ENCODE data around the gene RFX6. TPM values are rescaled to one million over a fixed set of nuclear protein-coding genes. Genes with fewer than 3 reads are reported as not detected.

RFX6 gene
- total RNA-seq, 1 experiment from 2014 or later, result 1.3 TPM

DNA sequence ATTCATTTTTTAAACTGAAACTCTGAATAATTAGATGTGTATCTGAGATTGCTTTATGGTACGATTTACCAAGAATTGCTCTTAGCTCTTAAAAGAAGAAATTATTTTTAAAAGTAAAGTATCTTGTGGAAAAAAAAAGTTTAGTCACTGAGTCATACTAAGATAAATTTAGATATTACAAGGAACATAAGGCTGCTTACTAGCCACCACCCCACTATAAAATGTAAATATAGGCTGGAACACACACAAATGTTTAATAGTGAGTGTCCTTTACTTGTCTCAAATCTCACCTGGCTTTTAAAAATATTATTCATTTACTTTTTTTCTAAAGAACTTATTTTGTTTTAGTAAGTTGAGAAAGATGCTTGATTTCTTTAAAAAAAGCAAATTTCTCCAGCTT is 17.6 kb downstream of the RFX6 start:
- BruUV-seq (replicated peaks), result no TSS peak
- Mint-ChIP-seq H3K4me3 (ENCODE audit: unreplicated experiment) (no peak overlapping the region), H3K36me3 (ENCODE audit: insufficient read depth, unreplicated experiment) (no peaks in the 10 kb centered on the region), H3K9me3 (ENCODE audit: unreplicated experiment) (no peaks in the 10 kb centered on the region), H3K27me3 (ENCODE audit: insufficient read depth, unreplicated experiment) (no peaks in the 10 kb centered on the region), H3K4me1 (ENCODE audit: low read depth, unreplicated experiment) (peaks cover 6% of the 10 kb centered on the region), H3K27ac (ENCODE audit: unreplicated experiment) (no peak overlapping the region)
- TF ChIP-seq, protein P1, sequence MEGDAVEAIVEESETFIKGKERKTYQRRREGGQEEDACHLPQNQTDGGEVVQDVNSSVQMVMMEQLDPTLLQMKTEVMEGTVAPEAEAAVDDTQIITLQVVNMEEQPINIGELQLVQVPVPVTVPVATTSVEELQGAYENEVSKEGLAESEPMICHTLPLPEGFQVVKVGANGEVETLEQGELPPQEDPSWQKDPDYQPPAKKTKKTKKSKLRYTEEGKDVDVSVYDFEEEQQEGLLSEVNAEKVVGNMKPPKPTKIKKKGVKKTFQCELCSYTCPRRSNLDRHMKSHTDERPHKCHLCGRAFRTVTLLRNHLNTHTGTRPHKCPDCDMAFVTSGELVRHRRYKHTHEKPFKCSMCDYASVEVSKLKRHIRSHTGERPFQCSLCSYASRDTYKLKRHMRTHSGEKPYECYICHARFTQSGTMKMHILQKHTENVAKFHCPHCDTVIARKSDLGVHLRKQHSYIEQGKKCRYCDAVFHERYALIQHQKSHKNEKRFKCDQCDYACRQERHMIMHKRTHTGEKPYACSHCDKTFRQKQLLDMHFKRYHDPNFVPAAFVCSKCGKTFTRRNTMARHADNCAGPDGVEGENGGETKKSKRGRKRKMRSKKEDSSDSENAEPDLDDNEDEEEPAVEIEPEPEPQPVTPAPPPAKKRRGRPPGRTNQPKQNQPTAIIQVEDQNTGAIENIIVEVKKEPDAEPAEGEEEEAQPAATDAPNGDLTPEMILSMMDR (IDR thresholded peaks at IDR 0.05; ENCODE audit: insufficient read depth in 1 of 2, low read depth in 1 of 2, low read length in 1 of 2, severe bottlenecking in 1 of 2, unreplicated experiment in 1 of 2), result no peak
- ChIA-PET POLR2A (no interaction called here), CTCF (no interaction called here)
- intact Hi-C loops (cut with micrococcal nuclease; ENCODE audit: unreplicated experiment), result no loop called here
- H3K36me3 ChIP-seq (ENCODE audit: control insufficient read depth, insufficient read depth, low read length), result no peaks in the 10 kb centered on the region
- no peak for DNase-seq
- H3K4me3 ChIP-seq (ENCODE audit: low read depth, low read length), result no peak overlapping the region
- no peaks in the 10 kb centered on the region for H3K27me3 ChIP-seq (replicated peaks; ENCODE audit: control insufficient read depth, insufficient read depth, low read length)
- H3K4me1 ChIP-seq, result 0 out of 2 replicates have a peak, but pooled peaks cover 6% of the 10 kb centered on the region
- peaks cover 3% of the 10 kb centered on the region; the same call in 1 of the 2 replicates for H3K9me3 ChIP-seq

DNA sequence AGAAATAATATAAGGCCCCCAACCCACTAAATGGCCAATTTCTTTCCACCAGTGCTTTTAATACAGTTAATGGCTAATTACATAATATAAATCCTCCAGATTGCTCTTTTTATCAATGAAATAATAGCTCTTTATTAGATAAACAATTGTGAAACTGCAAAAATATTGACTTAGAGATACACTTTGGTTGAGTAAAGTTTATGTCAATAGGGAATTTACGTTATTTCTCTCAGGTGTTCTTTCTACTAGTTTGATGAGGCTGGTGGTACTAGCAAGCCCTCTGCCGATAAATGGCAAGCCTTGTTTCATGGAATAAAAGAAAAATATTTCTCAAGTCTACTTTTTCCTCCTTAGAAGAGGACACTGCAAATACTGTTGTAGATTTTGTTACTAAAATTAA is 18.9 kb downstream of the RFX6 start:
- CTCF ChIA-PET, result no interaction called here
- no peaks in the 10 kb centered on the region for H3K27me3 Mint-ChIP-seq (ENCODE audit: insufficient read depth, unreplicated experiment)
- H3K4me3 ChIP-seq (ENCODE audit: low read depth, low read length), result no peak overlapping the region
- 0 out of 2 replicates have a peak, but pooled peaks cover 6% of the 10 kb centered on the region for H3K4me1 ChIP-seq
- H3K9me3 ChIP-seq, result peaks cover 3% of the 10 kb centered on the region; the same call in 1 of the 2 replicates
- H3K27me3 ChIP-seq (replicated peaks; ENCODE audit: control insufficient read depth, insufficient read depth, low read length), result no peaks in the 10 kb centered on the region
- intact Hi-C loops (cut with micrococcal nuclease; ENCODE audit: unreplicated experiment), result no loop called here
- no peak overlapping the region for H3K4me3 Mint-ChIP-seq (ENCODE audit: unreplicated experiment)
- no peaks in the 10 kb centered on the region for H3K36me3 ChIP-seq (ENCODE audit: control insufficient read depth, insufficient read depth, low read length)
- TF ChIP-seq, protein P1 (IDR thresholded peaks at IDR 0.05; ENCODE audit: insufficient read depth in 1 of 2, low read depth in 1 of 2, low read length in 1 of 2, severe bottlenecking in 1 of 2, unreplicated experiment in 1 of 2), result no peak
- no peak for DNase-seq
- H3K4me1 Mint-ChIP-seq (ENCODE audit: low read depth, unreplicated experiment), result peaks cover 6% of the 10 kb centered on the region
- no peak overlapping the region for H3K27ac Mint-ChIP-seq (ENCODE audit: unreplicated experiment)
- H3K9me3 Mint-ChIP-seq (ENCODE audit: unreplicated experiment), result no peaks in the 10 kb centered on the region
- POLR2A ChIA-PET, result no interaction called here
- H3K36me3 Mint-ChIP-seq (ENCODE audit: insufficient read depth, unreplicated experiment), result no peaks in the 10 kb centered on the region
- no TSS peak for BruUV-seq (replicated peaks)

DNA sequence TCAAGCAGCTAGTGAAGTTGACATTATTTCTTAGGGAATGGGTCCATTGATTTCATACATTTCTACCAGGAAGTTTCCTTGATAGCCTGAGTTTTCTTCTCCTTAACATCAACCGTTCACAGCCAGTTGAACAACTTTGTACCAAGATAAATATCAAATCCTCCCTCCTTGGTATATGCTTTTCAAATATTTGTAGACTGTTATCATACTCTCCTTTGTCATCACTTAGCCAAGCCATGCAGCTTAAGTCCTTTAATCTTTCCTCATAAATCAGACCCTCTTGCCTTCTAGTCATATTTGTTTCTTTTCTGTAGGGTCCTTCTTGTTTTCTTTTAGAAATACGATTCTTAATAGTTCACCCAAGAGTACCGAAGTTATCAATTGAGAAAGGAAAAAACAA is 25.6 kb downstream of the RFX6 start:
- Mint-ChIP-seq H3K4me3 (ENCODE audit: unreplicated experiment) (no peak overlapping the region), H3K27me3 (ENCODE audit: insufficient read depth, unreplicated experiment) (no peaks in the 10 kb centered on the region), H3K4me1 (ENCODE audit: low read depth, unreplicated experiment) (peaks cover 14% of the 10 kb centered on the region), H3K27ac (ENCODE audit: unreplicated experiment) (no peak overlapping the region), H3K36me3 (ENCODE audit: insufficient read depth, unreplicated experiment) (no peaks in the 10 kb centered on the region), H3K9me3 (ENCODE audit: unreplicated experiment) (peaks cover 29% of the 10 kb centered on the region)
- TF ChIP-seq, protein P1 (IDR thresholded peaks at IDR 0.05; ENCODE audit: insufficient read depth in 1 of 2, low read depth in 1 of 2, low read length in 1 of 2, severe bottlenecking in 1 of 2, unreplicated experiment in 1 of 2), result no peak
- ChIA-PET POLR2A (interaction anchor here (0.5 kb wide), 1 partner anchor 747 kb away, joined by 4 read pairs; no protein-coding TSS in a partner anchor), CTCF (no interaction called here)
- DNase-seq, result peak in 1 of 2 experiments; percentile 21
- Histone ChIP-seq H3K9me3 (peaks cover 15% of the 10 kb centered on the region), H3K27me3 (replicated peaks; ENCODE audit: control insufficient read depth, insufficient read depth, low read length) (no peaks in the 10 kb centered on the region), H3K36me3 (ENCODE audit: control insufficient read depth, insufficient read depth, low read length) (no peaks in the 10 kb centered on the region), H3K4me1 (peaks cover 10% of the 10 kb centered on the region), H3K4me3 (ENCODE audit: low read depth, low read length) (no peak overlapping the region)
- BruUV-seq (replicated peaks), result no TSS peak
- intact Hi-C loops (cut with micrococcal nuclease; ENCODE audit: unreplicated experiment), result loop anchor here (1.0 to 2.0 kb wide), 3 partner anchors 14 to 67 kb away; no protein-coding TSS in a partner anchor

Data from Caco-2 (cell line).